GM10248 (cell line): ENCODE measurements around the gene LCLAT1.

Source experiments
- CTCF ChIA-PET: fragments of 300-600 bp; sonication (Branson Sonifier 250); formaldehyde crosslinking; extraction: SDS; loops from one replicate; lab custom pipeline; 2021; ENCODE audit warnings: antibody characterized with exemption; lab: Yijun Ruan, JAX
- POLR2A ChIA-PET: fragments of 350-650 bp; sonication (Branson Sonifier 250); formaldehyde crosslinking; extraction: SDS; loops from one replicate; lab custom pipeline; 2020; ENCODE audit warnings: antibody characterized with exemption; lab: Yijun Ruan, JAX
- DNase-seq: peaks from one replicate; pipeline ENCODE4 v3.0.0; 2012; ENCODE audit errors: extremely low spot score
- CTCF ChIP-seq: IDR thresholded peaks from 2 replicates; pipeline ENCODE4 v1.5.1; 2012; ENCODE audit warnings: mild to moderate bottlenecking, low read depth; ENCODE audit errors: extremely low read depth, missing control alignments, control extremely low read depth

LCLAT1 gene

GRCh38 chr2:30662268-30663131 is 215.5 kb downstream of the LCLAT1 start:
- ChIA-PET POLR2A (interaction anchor here (0.7 kb wide), 1 partner anchor 516 kb away, joined by 3 read pairs; the partner anchor contains the start of gene YPEL5), CTCF (interaction anchor here (0.9 to 2.9 kb wide), 5 partner anchors 8 to 498 kb away, joined by 3 to 10 read pairs (median 3); no protein-coding TSS in a partner anchor)
- no peak for TF ChIP-seq CTCF
- DNase-seq: no peak

GRCh38 chr2:30663321-30663720 is 216.3 kb downstream of the LCLAT1 start:
- ChIA-PET POLR2A (no interaction called here), CTCF (interaction anchor here (2.9 kb wide), 1 partner anchor 48 kb away, joined by 10 read pairs; no protein-coding TSS in a partner anchor)
- no peak for DNase-seq
- no peak for TF ChIP-seq CTCF

- POLR2A ChIA-PET: no interaction called here
- no peak for DNase-seq
- CTCF ChIA-PET: interaction anchor here (3.0 kb wide), 1 partner anchor 8 kb away, joined by 15 read pairs; no protein-coding TSS in a partner anchor
- TF ChIP-seq CTCF: no peak
Measured at GRCh38 chr2:30663806-30664205, 216.8 kb downstream of the LCLAT1 start.

GRCh38 chr2:30664761-30665358 is 217.8 kb downstream of the LCLAT1 start:
- POLR2A ChIA-PET: no interaction called here
- CTCF ChIA-PET: interaction anchor here (1.5 to 3.0 kb wide), 3 partner anchors 9 to 114 kb away, joined by 3 to 15 read pairs (median 3); no protein-coding TSS in a partner anchor
- DNase-seq: no peak
- no peak for TF ChIP-seq CTCF

GRCh38 chr2:30665761-30666265 is 218.8 kb downstream of the LCLAT1 start:
- ChIA-PET CTCF (interaction anchor here (0.9 to 3.0 kb wide), 6 partner anchors 10 to 501 kb away, joined by 3 to 15 read pairs (median 3); no protein-coding TSS in a partner anchor), POLR2A (no interaction called here)
- DNase-seq: no peak
- TF ChIP-seq CTCF: no peak

- DNase-seq: no peak
- CTCF ChIA-PET: interaction anchor here (0.9 to 3.0 kb wide), 6 partner anchors 10 to 501 kb away, joined by 3 to 15 read pairs (median 3); no protein-coding TSS in a partner anchor
- POLR2A ChIA-PET: no interaction called here
- TF ChIP-seq CTCF: no peak
Measured at GRCh38 chr2:30666266-30666874, 219.3 kb downstream of the LCLAT1 start.
